Measurements from ENCODE around the gene PSMF1. TPM values are rescaled to one million over a fixed set of nuclear protein-coding genes. Genes with fewer than 3 reads are reported as not detected.

PSMF1 gene
- total and polyA plus RNA-seq, 9 of the 15 experiments (the other 6 are each of a cell fraction or from before 2014, with no cell fraction given): 8.5 to 192 (median 33.2) TPM

GRCh38 chr20:1118336-1119127 is at the start of gene PSMF1 (continued):
- TF ChIP-seq, protein P1, sequence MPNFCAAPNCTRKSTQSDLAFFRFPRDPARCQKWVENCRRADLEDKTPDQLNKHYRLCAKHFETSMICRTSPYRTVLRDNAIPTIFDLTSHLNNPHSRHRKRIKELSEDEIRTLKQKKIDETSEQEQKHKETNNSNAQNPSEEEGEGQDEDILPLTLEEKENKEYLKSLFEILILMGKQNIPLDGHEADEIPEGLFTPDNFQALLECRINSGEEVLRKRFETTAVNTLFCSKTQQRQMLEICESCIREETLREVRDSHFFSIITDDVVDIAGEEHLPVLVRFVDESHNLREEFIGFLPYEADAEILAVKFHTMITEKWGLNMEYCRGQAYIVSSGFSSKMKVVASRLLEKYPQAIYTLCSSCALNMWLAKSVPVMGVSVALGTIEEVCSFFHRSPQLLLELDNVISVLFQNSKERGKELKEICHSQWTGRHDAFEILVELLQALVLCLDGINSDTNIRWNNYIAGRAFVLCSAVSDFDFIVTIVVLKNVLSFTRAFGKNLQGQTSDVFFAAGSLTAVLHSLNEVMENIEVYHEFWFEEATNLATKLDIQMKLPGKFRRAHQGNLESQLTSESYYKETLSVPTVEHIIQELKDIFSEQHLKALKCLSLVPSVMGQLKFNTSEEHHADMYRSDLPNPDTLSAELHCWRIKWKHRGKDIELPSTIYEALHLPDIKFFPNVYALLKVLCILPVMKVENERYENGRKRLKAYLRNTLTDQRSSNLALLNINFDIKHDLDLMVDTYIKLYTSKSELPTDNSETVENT (CRISPR knock-in tag; IDR thresholded peaks at IDR 0.05): 0 out of 2 replicates have a peak, but pooled peaks have one; percentile 28
- no peak for TF ChIP-seq ZNF175 (CRISPR knock-in tag; IDR thresholded peaks at IDR 0.05; ENCODE audit: low read depth)
- TF ChIP-seq RFX1 (IDR thresholded peaks at IDR 0.05): no peak
- TF ChIP-seq MXI1 (IDR thresholded peaks at IDR 0.05; ENCODE audit: low read depth, low read length): peak; percentile 59
- TF ChIP-seq KHSRP (IDR thresholded peaks at IDR 0.05): no peak
- no peak for TF ChIP-seq SRSF7 (optimal IDR thresholded peaks at IDR 0.05; ENCODE audit: low read depth, low read length)
- TF ChIP-seq ZNF639 (CRISPR knock-in tag; conservative IDR thresholded peaks at IDR 0.05 in 1 of 2, IDR thresholded peaks at IDR 0.05 in 1 of 2): peak in 1 of 2 experiments; percentile 96; a peak in 2 of 4 replicates
- no peak for TF ChIP-seq WHSC1 (IDR thresholded peaks at IDR 0.05; ENCODE audit: low read length)
- TF ChIP-seq, protein P2, sequence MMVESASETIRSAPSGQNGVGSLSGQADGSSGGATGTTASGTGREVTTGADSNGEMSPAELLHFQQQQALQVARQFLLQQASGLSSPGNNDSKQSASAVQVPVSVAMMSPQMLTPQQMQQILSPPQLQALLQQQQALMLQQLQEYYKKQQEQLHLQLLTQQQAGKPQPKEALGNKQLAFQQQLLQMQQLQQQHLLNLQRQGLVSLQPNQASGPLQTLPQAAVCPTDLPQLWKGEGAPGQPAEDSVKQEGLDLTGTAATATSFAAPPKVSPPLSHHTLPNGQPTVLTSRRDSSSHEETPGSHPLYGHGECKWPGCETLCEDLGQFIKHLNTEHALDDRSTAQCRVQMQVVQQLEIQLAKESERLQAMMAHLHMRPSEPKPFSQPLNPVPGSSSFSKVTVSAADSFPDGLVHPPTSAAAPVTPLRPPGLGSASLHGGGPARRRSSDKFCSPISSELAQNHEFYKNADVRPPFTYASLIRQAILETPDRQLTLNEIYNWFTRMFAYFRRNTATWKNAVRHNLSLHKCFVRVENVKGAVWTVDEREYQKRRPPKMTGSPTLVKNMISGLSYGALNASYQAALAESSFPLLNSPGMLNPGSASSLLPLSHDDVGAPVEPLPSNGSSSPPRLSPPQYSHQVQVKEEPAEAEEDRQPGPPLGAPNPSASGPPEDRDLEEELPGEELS (CRISPR knock-in tag; IDR thresholded peaks at IDR 0.05; ENCODE audit: borderline replicate concordance): no peak
- peak; percentile 88 for TF ChIP-seq ETV1 (tag; conservative IDR thresholded peaks at IDR 0.05; ENCODE audit: low read depth)
- TF ChIP-seq ETV6 (IDR thresholded peaks at IDR 0.05; ENCODE audit: borderline replicate concordance in 1 of 2, low read depth in 2 of 2, low read length in 1 of 2): peak in 1 of 2 experiments; percentile 46; a peak in 1 of 4 replicates
- TF ChIP-seq ETV6 (CRISPR knock-in tag; IDR thresholded peaks at IDR 0.05; ENCODE audit: borderline replicate concordance): no peak; the same call in 1 of the 2 replicates
- no peak for TF ChIP-seq TCFL5 (CRISPR knock-in tag; conservative IDR thresholded peaks at IDR 0.05)
- no peak for TF ChIP-seq BRD4 (IDR thresholded peaks at IDR 0.05)
- no peak for TF ChIP-seq ZNF586 (CRISPR knock-in tag; conservative IDR thresholded peaks at IDR 0.05)
- TF ChIP-seq, protein P3, sequence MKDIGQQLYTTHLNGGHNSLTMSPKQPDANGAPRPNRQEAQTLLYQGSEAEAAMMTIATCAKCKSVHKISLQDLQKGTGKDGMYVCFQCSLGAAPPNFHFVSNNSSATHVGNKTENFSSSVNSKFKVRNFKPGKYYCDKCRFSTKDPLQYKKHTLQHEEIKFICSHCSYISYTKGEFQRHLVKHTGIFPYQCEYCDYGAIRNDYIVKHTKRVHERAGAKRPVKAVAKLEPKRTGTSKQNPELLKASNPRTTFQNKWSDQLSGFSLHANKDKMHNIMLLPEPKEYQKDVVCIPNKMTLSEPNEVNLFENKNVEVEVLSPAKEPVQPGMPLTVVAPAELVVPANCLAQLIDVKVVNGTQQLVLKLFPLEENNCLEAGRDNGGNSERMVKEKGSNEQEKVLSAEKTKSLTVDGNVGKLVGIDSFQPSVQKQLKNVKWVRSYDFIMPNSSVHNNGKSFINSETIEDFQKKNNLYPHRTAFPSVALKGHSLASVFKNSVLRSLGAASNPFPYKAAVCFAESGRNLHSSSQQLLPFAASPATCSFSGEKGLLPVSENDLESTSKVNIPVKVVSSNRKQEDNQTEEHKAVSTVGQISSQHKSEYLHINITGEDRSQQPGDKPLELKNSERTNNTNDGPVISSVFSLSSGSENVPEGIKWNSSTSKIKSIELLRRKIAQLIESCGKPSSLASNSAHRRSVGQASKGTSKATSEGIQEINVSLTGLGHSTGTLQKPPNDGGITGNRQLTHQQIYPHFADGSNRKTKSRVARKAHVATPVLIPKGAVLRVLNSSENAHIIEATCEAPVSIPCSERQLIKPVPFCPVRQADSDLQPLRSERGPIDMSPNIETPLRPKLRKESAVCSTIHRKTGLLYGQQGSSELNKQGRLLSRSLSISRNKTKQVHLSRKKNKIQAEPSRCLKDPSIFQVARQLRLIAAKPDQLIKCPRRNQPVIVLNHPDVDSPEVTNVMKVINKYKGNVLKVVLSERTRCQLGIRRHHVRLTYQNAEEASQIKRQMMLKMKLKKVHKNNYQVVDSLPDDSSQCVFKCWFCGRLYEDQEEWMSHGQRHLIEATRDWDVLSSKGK (CRISPR knock-in tag; IDR thresholded peaks at IDR 0.05): no peak
- TF ChIP-seq ZFPM2 (CRISPR knock-in tag; IDR thresholded peaks at IDR 0.05): no peak
